Measurements from ENCODE around the gene PDE3A.

- TF ChIP-seq CTCF (conservative IDR thresholded peaks at IDR 0.05; ENCODE audit: low read depth, low read length) (no peak), EZH2 (IDR thresholded peaks at IDR 0.05; ENCODE audit: borderline replicate concordance, low read depth, low read length, poor library complexity, severe bottlenecking) (no peak)
These were observed 180.3 kb downstream of the PDE3A start for GRCh38 chr12:20548611-20549010.
